ENCODE measurements around the gene MEIOC.

GRCh38 chr17:44629314-44629713 is 27.0 kb upstream of the MEIOC start:
- TF ChIP-seq EZH2phosphoT487 (IDR thresholded peaks at IDR 0.05; ENCODE audit: borderline replicate concordance, low read length) (no peak), EZH2 (IDR thresholded peaks at IDR 0.05; ENCODE audit: low read length, unreplicated experiment) (no peak)
- TF ChIP-seq, protein P1, sequence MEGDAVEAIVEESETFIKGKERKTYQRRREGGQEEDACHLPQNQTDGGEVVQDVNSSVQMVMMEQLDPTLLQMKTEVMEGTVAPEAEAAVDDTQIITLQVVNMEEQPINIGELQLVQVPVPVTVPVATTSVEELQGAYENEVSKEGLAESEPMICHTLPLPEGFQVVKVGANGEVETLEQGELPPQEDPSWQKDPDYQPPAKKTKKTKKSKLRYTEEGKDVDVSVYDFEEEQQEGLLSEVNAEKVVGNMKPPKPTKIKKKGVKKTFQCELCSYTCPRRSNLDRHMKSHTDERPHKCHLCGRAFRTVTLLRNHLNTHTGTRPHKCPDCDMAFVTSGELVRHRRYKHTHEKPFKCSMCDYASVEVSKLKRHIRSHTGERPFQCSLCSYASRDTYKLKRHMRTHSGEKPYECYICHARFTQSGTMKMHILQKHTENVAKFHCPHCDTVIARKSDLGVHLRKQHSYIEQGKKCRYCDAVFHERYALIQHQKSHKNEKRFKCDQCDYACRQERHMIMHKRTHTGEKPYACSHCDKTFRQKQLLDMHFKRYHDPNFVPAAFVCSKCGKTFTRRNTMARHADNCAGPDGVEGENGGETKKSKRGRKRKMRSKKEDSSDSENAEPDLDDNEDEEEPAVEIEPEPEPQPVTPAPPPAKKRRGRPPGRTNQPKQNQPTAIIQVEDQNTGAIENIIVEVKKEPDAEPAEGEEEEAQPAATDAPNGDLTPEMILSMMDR (conservative IDR thresholded peaks at IDR 0.05; ENCODE audit: low read depth, low read length) = no peak

All from PC-3 (cell line).